Muscle layer of duodenum (tissue), 2 donors: Measurements from ENCODE around the gene NTHL1.
A peak's percentile ranks its signal among the peaks of the same experiment; 100 is the strongest.

Source experiments
- H3K27ac ChIP-seq: one replicate; pipeline ENCODE4 v1.7.0; 2013; ENCODE audit warnings: mild to moderate bottlenecking, low read length
- H3K27me3 ChIP-seq: one replicate; pipeline ENCODE4 v1.7.0; 2013; ENCODE audit warnings: low read depth, mild to moderate bottlenecking, control low read depth, low read length
- H3K36me3 ChIP-seq, 2 donors: one replicate each; pipeline ENCODE4 v1.7.0; 2013; ENCODE audit warnings: low read length in 2 of 2, control low read depth in 1 of 2, mild to moderate bottlenecking in 1 of 2; ENCODE audit not compliant: insufficient read depth in 2 of 2, control insufficient read depth in 1 of 2
- H3K4me1 ChIP-seq, 2 donors: one replicate each; pipeline ENCODE4 v1.7.0; 2013; ENCODE audit warnings: low read length in 2 of 2, mild to moderate bottlenecking in 2 of 2, control low read depth in 1 of 2, moderate library complexity in 1 of 2; ENCODE audit not compliant: insufficient read depth in 2 of 2, control insufficient read depth in 1 of 2
- H3K4me3 ChIP-seq, 2 donors: one replicate each; pipeline ENCODE4 v1.7.0; 2013; ENCODE audit warnings: low read length in 2 of 2, low read depth in 1 of 2, mild to moderate bottlenecking in 1 of 2
- H3K9me3 ChIP-seq, 2 donors: one replicate each; pipeline ENCODE4 v1.7.0; 2013; ENCODE audit warnings: low read length in 2 of 2, control low read depth in 1 of 2, mild to moderate bottlenecking in 1 of 2; ENCODE audit not compliant: control insufficient read depth in 1 of 2
- donor health status: healthy.

The NTHL1 gene

DNA sequence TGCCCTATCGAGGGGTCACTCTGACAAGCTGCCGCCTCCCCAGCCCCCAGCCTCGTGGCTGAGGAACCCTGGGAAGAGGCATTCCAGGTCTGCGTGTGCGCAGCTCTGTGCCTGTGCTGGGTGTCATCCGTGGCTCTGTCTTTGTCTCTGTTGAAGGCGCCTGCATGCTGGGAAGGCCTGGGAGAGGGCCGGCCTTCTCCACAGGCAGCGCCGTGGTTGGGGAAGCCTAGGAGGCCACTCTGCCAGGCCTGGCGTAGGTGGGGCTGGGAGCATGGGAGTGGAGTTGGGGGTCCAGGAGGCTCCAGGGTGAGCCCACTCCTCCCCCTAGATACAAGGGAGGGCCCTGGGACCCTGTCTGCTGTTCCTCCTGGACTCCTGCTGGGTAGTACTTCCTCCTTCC is 17.6 kb downstream of the NTHL1 start:
- no peaks in the 10 kb centered on the region for H3K9me3 ChIP-seq
- H3K4me3 ChIP-seq, result peak overlapping the region in 1 of 2 donors; percentile 32
- H3K27me3 ChIP-seq, result no peaks in the 10 kb centered on the region
- peaks cover 6 to 56% of the 10 kb centered on the region in 2 donors for H3K4me1 ChIP-seq
- H3K27ac ChIP-seq, result no peak overlapping the region
- no peaks in the 10 kb centered on the region for H3K36me3 ChIP-seq

- Histone ChIP-seq H3K9me3 (no peaks in the 10 kb centered on the region), H3K4me1 (peaks cover 6 to 49% of the 10 kb centered on the region in 2 donors)
Measured at GRCh38 chr16:2029350-2029749, 18.3 kb downstream of the NTHL1 start.

GRCh38 chr16:2028620-2029220 is 18.9 kb downstream of the NTHL1 start:
- Histone ChIP-seq H3K27ac (no peak overlapping the region), H3K36me3 (no peaks in the 10 kb centered on the region), H3K4me3 (peak overlapping the region; percentile 3 to 78), H3K4me1 (peaks cover 6 to 48% of the 10 kb centered on the region in 2 donors), H3K27me3 (no peaks in the 10 kb centered on the region), H3K9me3 (no peaks in the 10 kb centered on the region)

More at GRCh38 chr16:2029350-2029749, 18.3 kb downstream of the NTHL1 start:
- H3K4me3 ChIP-seq, result peak overlapping the region in 1 of 2 donors; percentile 32
- H3K27me3 ChIP-seq, result no peaks in the 10 kb centered on the region
- no peaks in the 10 kb centered on the region for H3K36me3 ChIP-seq
- H3K27ac ChIP-seq, result no peak overlapping the region

DNA sequence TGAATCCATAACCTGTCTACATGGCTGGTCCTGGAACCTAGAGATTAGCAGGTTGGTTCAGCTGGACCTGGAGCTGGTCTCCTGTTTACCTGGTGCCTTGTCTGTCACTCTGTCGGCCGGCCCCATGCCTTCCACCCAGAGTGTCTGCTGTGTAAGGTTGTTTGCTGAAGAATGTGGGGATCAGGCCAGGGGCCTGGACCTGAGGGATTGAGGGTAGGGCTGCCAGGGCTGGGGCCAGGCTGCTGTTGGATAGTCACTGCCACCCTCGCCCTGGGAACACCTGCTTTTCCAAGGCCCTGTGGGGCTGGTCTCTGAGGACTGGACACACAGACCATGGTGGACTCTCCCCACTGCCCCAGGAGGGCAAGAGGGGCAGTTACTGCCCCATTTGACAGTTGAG is 19.5 kb downstream of the NTHL1 start:
- H3K27me3 ChIP-seq, result no peaks in the 10 kb centered on the region
- H3K27ac ChIP-seq, result no peak overlapping the region
- H3K4me3 ChIP-seq, result peak overlapping the region; percentile 69 to 78
- H3K4me1 ChIP-seq, result peaks cover 6 to 48% of the 10 kb centered on the region in 2 donors
- no peaks in the 10 kb centered on the region for H3K9me3 ChIP-seq
- no peaks in the 10 kb centered on the region for H3K36me3 ChIP-seq

DNA sequence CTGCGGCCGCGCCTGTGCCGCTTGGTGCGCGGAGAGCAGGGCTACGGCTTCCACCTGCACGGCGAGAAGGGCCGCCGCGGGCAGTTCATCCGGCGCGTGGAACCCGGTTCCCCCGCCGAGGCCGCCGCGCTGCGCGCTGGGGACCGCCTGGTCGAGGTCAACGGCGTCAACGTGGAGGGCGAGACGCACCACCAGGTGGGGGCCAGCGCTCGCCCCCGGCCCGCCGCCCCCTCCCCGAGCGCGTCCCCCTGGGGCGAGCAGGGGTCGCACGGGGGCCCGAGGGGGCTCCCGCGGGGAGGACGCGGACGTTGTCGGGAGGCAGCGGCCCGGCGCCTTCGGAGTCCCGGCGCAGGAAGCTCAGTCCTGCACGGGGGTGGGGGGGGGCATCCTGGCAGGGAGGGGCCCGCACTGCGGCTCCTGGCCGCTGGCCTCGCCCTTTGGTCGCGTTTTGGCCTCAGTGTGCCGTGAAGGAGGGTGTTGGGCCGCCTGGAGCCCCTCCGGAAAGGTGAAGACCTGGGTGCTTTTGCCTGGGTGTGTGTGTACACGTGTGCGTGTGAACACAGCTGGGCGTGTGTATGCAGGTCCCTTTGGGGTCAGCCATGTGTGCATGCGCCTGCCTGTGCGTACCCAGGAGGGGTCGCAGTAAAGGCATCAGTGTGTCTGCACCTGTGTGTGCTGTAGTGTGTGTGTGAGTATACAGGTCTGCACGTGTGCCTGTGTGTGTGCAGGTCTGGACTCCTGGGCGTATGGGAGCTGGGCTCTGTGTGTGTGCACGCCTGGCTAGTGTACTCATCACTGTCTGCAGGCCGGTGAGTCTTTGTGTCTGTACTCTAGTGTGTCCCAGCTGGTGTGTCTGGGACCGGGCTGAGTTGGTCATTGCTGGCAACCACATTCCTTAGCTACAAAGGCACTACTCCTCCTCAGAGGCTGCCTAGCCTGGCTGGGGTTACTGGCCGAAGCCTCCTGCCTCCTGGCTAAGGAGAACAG is 20.3 kb downstream of the NTHL1 start:
- Histone ChIP-seq H3K36me3 (no peaks in the 10 kb centered on the region), H3K4me3 (peak overlapping the region; percentile 69 to 78), H3K27me3 (no peaks in the 10 kb centered on the region), H3K9me3 (no peaks in the 10 kb centered on the region), H3K27ac (no peak overlapping the region), H3K4me1 (peaks cover 6 to 50% of the 10 kb centered on the region in 2 donors)

DNA sequence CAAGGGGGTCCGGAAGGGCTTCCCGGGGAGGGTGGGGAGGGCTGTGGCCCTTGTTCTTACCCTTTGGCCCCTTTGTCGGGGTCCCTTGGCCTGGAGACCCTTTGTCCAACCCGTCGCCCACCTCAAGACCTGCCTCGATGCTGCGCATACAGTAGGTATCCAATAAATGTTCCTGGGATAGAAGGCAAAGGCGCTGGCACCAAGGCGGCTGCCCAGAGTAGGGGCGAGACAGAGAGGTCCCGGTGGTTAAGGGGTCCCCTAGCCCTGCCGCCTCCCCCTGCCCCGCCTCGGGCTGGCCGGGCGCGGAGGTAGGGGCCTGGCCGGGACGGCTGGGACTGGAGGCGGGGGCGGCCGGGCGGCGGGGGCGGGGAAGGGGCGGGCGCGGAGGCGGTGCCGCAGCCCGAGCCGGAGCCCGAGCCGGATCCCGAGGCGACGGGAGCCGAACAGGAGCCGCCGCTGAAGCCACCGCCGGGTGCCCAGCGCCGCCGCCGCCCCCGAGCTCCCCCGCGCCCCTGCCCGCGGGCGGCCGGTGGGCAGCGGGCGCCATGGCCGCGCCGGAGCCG is 21.1 kb downstream of the NTHL1 start, which contains the start of gene NHERF2:
TSS of gene NHERF2 (plus strand) at position 442 of the 563 bp plus-strand sequence. CDS start at position 546, 104 bp downstream.
- H3K4me1 ChIP-seq, result peaks cover 6 to 51% of the 10 kb centered on the region in 2 donors

DNA sequence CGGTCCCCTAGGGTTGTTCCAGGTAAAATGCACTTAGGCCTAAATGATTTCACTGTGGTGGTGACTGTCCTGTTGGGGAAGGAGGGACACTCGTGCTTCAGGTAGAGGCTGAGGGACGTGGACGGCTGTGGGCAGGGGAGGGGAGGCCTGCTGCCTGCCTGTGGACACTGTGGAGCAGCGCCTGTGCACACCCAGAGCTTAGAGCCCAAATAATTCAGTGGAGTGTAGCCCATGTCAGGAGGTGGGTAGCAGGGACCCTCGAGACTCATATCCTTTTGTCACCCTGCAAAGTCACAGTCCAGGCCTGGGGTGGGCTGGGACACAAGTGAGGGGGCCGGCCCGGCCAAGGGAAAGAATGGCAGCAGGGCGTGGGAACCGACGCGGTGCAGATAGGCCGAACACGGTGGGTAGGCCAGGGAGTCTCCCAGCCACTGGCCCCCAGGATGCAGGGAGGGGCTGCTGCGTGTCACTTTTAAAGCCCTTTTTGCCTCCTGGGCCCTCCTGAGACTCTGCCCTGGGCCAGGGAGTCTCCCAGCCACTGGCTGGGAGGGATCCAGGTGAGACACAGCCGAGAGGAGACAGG is 21.7 kb downstream of the NTHL1 start:
- Histone ChIP-seq H3K9me3 (no peaks in the 10 kb centered on the region), H3K4me1 (peaks cover 6 to 51% of the 10 kb centered on the region in 2 donors), H3K36me3 (no peaks in the 10 kb centered on the region), H3K27ac (no peak overlapping the region), H3K27me3 (no peaks in the 10 kb centered on the region), H3K4me3 (peak overlapping the region in 1 of 2 donors; percentile 45)

More for the DNA sequence above, 21.1 kb downstream of the NTHL1 start, which contains the start of gene NHERF2:
- Histone ChIP-seq H3K4me3 (peak within 1 kb of the TSS; percentile 69 to 78), H3K27me3 (no peaks in the 10 kb centered on the region), H3K36me3 (no peaks in the 10 kb centered on the region), H3K27ac (no peak within 1 kb of the TSS), H3K9me3 (no peaks in the 10 kb centered on the region)

GRCh38 chr16:2025251-2025650 is 22.4 kb downstream of the NTHL1 start:
- H3K27ac ChIP-seq, result no peak overlapping the region
- peaks cover 6 to 57% of the 10 kb centered on the region in 2 donors for H3K4me1 ChIP-seq
- H3K9me3 ChIP-seq, result no peaks in the 10 kb centered on the region
- no peak overlapping the region for H3K4me3 ChIP-seq
- no peaks in the 10 kb centered on the region for H3K27me3 ChIP-seq
- H3K36me3 ChIP-seq, result no peaks in the 10 kb centered on the region

GRCh38 chr16:2024032-2024420 is 23.6 kb downstream of the NTHL1 start:
- H3K27me3 ChIP-seq, result peaks cover 5% of the 10 kb centered on the region
- H3K4me3 ChIP-seq, result peak overlapping the region in 1 of 2 donors; percentile 58
- H3K27ac ChIP-seq, result no peak overlapping the region
- no peaks in the 10 kb centered on the region for H3K9me3 ChIP-seq
- no peaks in the 10 kb centered on the region for H3K36me3 ChIP-seq
- peaks cover 6 to 63% of the 10 kb centered on the region in 2 donors for H3K4me1 ChIP-seq

DNA sequence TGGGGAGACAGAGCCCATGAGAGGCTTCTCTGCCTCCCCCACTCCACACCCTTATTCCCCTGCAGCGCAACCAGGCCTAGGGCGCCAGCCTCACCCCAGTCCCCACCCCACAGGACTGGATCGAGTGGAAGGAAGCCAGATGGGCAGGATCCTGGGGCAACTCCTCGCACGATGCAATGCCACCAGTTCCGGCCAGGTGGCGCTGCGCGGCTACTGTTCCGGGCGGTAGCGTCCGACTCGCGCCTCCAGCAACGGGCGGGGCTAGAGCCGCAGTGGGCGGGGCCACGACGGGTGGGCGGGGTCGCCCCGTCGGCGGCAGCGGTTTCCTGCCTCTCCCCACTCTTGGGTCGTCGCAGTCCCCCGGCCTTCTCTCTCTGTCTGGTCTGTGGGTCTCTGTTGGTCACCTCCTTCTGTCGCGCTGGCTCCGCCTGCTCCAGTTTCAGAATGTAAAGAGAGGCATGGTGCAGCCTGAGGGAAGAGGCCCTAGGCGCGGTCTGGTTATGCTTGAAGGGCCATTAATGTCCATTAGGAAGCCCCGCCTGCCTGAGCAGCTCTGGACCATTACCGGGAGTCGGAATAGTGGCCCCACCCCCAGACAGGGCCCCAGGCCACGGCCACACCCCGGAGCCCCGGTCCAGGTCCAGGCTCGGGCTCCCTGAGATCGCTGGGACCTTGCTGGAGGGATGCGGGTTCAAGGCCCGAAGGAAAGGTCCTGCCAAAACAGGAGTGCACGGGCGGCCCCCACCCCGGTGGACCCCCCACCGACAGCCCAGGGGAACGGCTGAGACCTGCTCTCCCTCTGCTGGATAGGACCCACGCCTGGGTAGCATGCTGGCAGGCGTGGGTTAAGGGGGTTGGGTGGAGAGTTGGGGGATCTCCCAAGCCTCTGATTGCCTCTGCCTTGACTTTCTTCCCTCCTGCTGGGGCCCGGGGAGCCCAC is 24.3 kb downstream of the NTHL1 start:
- Histone ChIP-seq H3K9me3 (no peaks in the 10 kb centered on the region), H3K27ac (no peak overlapping the region), H3K36me3 (no peaks in the 10 kb centered on the region), H3K4me1 (peaks cover 6 to 59% of the 10 kb centered on the region in 2 donors), H3K4me3 (peak overlapping the region; percentile 39 to 58), H3K27me3 (peaks cover 5% of the 10 kb centered on the region)
